ENCODE results near the gene WRNIP1.

GRCh38 chr6:2831392-2831791 is 66.2 kb downstream of the WRNIP1 start:
- TF ChIP-seq CTCF (conservative IDR thresholded peaks at IDR 0.05 in 1 of 2, IDR thresholded peaks at IDR 0.05 in 1 of 2; ENCODE audit: extremely low read depth in 1 of 2, insufficient read depth in 1 of 2, low read depth in 1 of 2, low read length in 2 of 2) (no peak), EZH2 (IDR thresholded peaks at IDR 0.05; ENCODE audit: borderline replicate concordance, low read length) (no peak)

Data from mammary epithelial cell (primary cell).